ENCODE measurements around the gene RAB6B.

RAB6B gene

GRCh38 chr3:133880886-133881455 is 14.7 kb downstream of the RAB6B start:
- DNase-seq: no peak

GRCh38 chr3:133880287-133880686 is 15.4 kb downstream of the RAB6B start:
- no peak for DNase-seq

- no peak for DNase-seq
These were observed 17.2 kb downstream of the RAB6B start for GRCh38 chr3:133878518-133878917.

- no peak for DNase-seq
These were observed 18.5 kb downstream of the RAB6B start for GRCh38 chr3:133877221-133877620.

GRCh38 chr3:133874761-133875438 is 20.8 kb downstream of the RAB6B start:
- no peak for DNase-seq

GRCh38 chr3:133874344-133874743 is 21.3 kb downstream of the RAB6B start:
- no peak for DNase-seq

GRCh38 chr3:133872781-133873180 is 22.9 kb downstream of the RAB6B start:
- DNase-seq: no peak

- DNase-seq: no peak
These were observed 23.5 kb downstream of the RAB6B start for GRCh38 chr3:133872161-133872560.

GRCh38 chr3:133871368-133872090 is 24.2 kb downstream of the RAB6B start:
- DNase-seq: no peak

- no peak for DNase-seq
These were observed 24.9 kb downstream of the RAB6B start for GRCh38 chr3:133870822-133871221.

GRCh38 chr3:133869586-133869985 is 26.1 kb downstream of the RAB6B start:
- DNase-seq: no peak

GRCh38 chr3:133868758-133869475 is 26.8 kb downstream of the RAB6B start:
- DNase-seq: no peak

GRCh38 chr3:133868186-133868585 is 27.5 kb downstream of the RAB6B start:
- no peak for DNase-seq

GRCh38 chr3:133866141-133866540 is 29.5 kb downstream of the RAB6B start:
- no peak for DNase-seq

GRCh38 chr3:133865136-133865855 is 30.4 kb downstream of the RAB6B start:
- DNase-seq: no peak

GRCh38 chr3:133864616-133865015 is 31.1 kb downstream of the RAB6B start:
- DNase-seq: no peak

GRCh38 chr3:133863911-133864310 is 31.8 kb downstream of the RAB6B start:
- no peak for DNase-seq

GRCh38 chr3:133862161-133862560 is 33.5 kb downstream of the RAB6B start:
- DNase-seq: no peak

- DNase-seq: no peak
These were observed 35.2 kb downstream of the RAB6B start for GRCh38 chr3:133860519-133860918.

- no peak for DNase-seq
These were observed 36.1 kb downstream of the RAB6B start for GRCh38 chr3:133859381-133860234.

- no peak for DNase-seq
These were observed 37.9 kb downstream of the RAB6B start for GRCh38 chr3:133857767-133858166.

GRCh38 chr3:133856316-133856715 is 39.4 kb downstream of the RAB6B start:
- DNase-seq: no peak
